Naive thymus-derived CD8-positive, alpha-beta T cell (primary cell): Measurements from ENCODE around the gene KLHL29. TPM values are rescaled to one million over a fixed set of nuclear protein-coding genes. Genes with fewer than 3 reads are reported as not detected.
"Not testable (repeated sequence)": the region's sequence is repeated elsewhere in the genome, so short reads cannot be mapped to it uniquely, and the experiment has no call there.

Experiments
- ATAC-seq, 2 donors: fragments of 150-1000 bp; cut with Tn5 transposase in 1 of 2; sonication (Bioruptor Pico), chemical (Tn5 transposase) in 1 of 2; 1 replicate in 1 of 2; 2 replicates in 1 of 2; pipeline ENCODE4 v1.10.0; 2021; ENCODE audit warnings: mild to moderate bottlenecking in 2 of 2, moderate library complexity in 2 of 2
- POLR2A ChIA-PET: fragments of 350-600 bp; sonication (Branson Sonifier 250); formaldehyde crosslinking; loops from one replicate; lab custom pipeline; 2021; ENCODE audit warnings: antibody characterized with exemption; lab: Charles Lee
- DNase-seq, 10 donors: peaks; one replicate each; pipeline versions ENCODE4 v3.0.0 to v3.0.0-alpha.2; 2020 to 2022
- H3K27ac Mint-ChIP-seq, 10 donors: one replicate each; pipeline ENCODE4 v1.8.0; 2020 to 2022; ENCODE audit warnings: mild to moderate bottlenecking in 10 of 10, mixed read lengths in 10 of 10, moderate library complexity in 4 of 10, inconsistent platforms in 1 of 10
- H3K27me3 Mint-ChIP-seq, 5 donors: one replicate each; pipeline ENCODE4 v1.8.0; 2021 to 2022; ENCODE audit warnings: mixed read lengths in 5 of 5
- H3K36me3 Mint-ChIP-seq, 3 donors: one replicate each; pipeline ENCODE4 v1.8.0; 2020 to 2022; ENCODE audit warnings: mixed read lengths in 3 of 3, mild to moderate bottlenecking in 2 of 3, inconsistent platforms in 1 of 3
- H3K4me1 Mint-ChIP-seq, 4 donors: one replicate each; pipeline ENCODE4 v1.8.0; 2021 to 2022; ENCODE audit warnings: mixed read lengths in 4 of 4
- H3K4me3 Mint-ChIP-seq, 10 donors: one replicate each; pipeline ENCODE4 v1.8.0; 2020 to 2022; ENCODE audit warnings: mild to moderate bottlenecking in 10 of 10, mixed read lengths in 10 of 10, moderate library complexity in 6 of 10, inconsistent platforms in 1 of 10
- H3K9me3 Mint-ChIP-seq, 9 donors: one replicate each; pipeline ENCODE4 v1.8.0; 2020 to 2022; ENCODE audit warnings: mixed read lengths in 9 of 9, mild to moderate bottlenecking in 3 of 9, inconsistent platforms in 1 of 9, moderate library complexity in 1 of 9
- polyA plus RNA-seq, 3 donors: library from polyadenylated mRNA; unstranded; fragments of 300-500 nt; fragmentation: Illumina TruSeq; gene quantifications; one replicate each; pipeline ENCODE4 v1.2.3, GENCODE V29; 2021
- total RNA-seq, 8 experiments: library from RNA in 2 of 8; stranded (reverse) in 2 of 8; gene quantifications; one replicate each; pipeline ENCODE4 v1.2.3 and lab custom pipeline; 2021 to 2026

Gene KLHL29
- total RNA-seq (1 to 10 TPM; 1.3 to 1.7 TPM), polyA plus RNA-seq (under 1 TPM; 0.02 to 0.14 (median 0.10) TPM), total RNA-seq (lab: John Stamatoyannopoulos, UW) (2.4 to 5.4 (median 3.7) reads per million in 6 experiments)

DNA sequence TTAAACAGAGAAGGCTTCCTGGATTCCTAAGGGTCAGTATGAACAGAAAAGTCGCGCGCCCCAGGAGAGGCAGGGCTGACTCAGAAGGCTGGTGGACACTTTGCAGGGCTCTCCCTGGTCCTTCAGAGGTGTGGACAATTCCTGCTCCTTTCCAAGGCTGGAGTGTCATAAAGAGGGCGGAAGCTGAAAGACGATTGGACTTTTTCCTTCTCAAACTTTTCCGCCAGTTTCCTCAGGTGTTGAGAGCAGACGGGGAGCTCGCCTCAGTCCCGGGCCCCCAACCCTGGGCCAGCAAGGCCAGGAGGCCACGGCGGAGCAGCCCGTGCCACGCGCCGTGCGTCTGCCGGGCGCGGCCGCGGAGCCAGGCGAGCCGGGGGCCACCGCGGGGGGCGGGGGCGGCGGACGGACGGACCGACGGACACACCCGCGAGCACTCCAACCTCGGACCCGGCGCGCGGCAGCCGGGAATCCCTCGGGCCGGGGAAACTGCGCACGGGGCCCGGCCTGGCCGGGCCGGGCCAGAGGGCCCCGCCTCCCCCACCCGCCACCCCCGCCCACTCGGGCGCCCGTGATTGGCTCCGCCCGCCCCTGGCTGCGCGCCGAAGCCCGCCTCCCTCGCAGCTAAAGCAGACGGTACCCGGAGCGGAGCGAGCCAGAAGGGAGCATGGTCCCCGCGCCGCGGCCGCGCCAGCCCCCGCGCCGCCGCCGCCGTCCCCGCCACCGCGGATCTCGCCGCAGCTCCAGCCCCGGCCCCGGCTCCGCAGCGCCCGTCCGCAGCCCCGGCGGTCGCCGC is at the start of gene KLHL29:
KLHL29 (plus strand) TSS at position 629 of the 793 bp plus-strand sequence. CDS start 177,018 bp downstream, outside the sequence.
- Mint-ChIP-seq H3K27me3 (peaks cover 29 to 49% (median 40%) of the 10 kb centered on the region in 5 donors), H3K36me3 (peaks cover 0 to 6% (median 0%) of the 10 kb centered on the region in 3 donors), H3K9me3 (no peaks in the 10 kb centered on the region), H3K27ac (peak within 1 kb of the TSS in 7 of 10 donors; percentile 40 to 83 (median 63)), H3K4me3 (peak within 1 kb of the TSS; percentile 72 to 96 (median 87)), H3K4me1 (peaks cover 16 to 36% (median 31%) of the 10 kb centered on the region in 4 donors)
- ATAC-seq, result peak; percentile 73 to 82
- peak; percentile 53 to 83 (median 66) for DNase-seq
- POLR2A ChIA-PET, result interaction anchor here (1.0 kb wide), 1 partner anchor 9 kb away, joined by 3 read pairs; no protein-coding TSS in a partner anchor

DNA sequence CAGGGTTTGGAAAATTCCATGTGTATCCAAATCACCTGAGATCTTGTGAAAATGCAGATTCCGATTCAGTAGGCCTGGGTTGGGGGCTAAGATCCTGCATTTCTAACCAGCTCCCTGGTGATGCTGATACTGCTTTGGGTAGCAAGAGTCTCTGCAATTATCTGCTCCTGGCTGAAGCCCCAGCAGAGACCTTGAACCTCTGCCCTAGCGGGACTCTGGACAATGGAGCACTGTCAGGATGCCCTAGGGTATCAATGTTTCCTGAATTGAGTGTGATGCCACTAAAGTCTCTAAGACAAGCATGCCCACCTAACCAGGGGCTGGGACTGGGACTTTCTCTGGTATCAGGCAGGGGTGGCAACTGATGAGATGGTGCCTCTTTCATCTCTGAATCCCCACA is 49.4 kb upstream of the KLHL29 start:
- no peak overlapping the region for H3K27ac Mint-ChIP-seq
- no peaks in the 10 kb centered on the region for H3K36me3 Mint-ChIP-seq
- peaks cover 0 to 6% (median 0%) of the 10 kb centered on the region in 9 donors for H3K9me3 Mint-ChIP-seq
- no peak overlapping the region for H3K4me3 Mint-ChIP-seq
- DNase-seq (no peak), ATAC-seq (no peak)
- POLR2A ChIA-PET, result no interaction called here
- peaks cover 0 to 3% (median 0%) of the 10 kb centered on the region in 4 donors for H3K4me1 Mint-ChIP-seq
- H3K27me3 Mint-ChIP-seq, result peaks cover 9 to 43% (median 17%) of the 10 kb centered on the region in 5 donors

DNA sequence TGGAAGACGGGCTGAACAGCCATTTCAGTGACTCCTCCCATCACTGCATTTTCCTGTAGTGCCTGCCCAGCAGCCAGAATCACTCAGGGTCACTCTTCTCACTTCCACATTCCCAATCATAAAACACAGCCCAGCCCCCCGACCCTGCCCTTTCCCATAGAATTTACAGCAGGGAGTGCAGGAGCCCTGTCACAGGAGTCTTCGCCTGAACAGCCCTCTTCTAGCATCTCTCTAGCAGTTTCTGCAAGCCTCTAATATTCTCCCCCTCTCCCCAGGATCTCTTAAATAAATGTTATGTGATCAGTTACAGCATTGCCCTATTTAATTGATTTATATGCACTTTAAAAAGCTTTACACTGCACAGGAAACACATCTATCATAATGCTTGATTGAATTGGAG is 42.9 kb upstream of the KLHL29 start:
- H3K27me3 Mint-ChIP-seq, result peaks cover 2 to 48% (median 10%) of the 10 kb centered on the region in 5 donors
- peaks cover 0 to 6% (median 0%) of the 10 kb centered on the region in 9 donors for H3K9me3 Mint-ChIP-seq
- no peak overlapping the region for H3K27ac Mint-ChIP-seq
- DNase-seq (no peak), ATAC-seq (no peak)
- peaks cover 0 to 3% (median 0%) of the 10 kb centered on the region in 4 donors for H3K4me1 Mint-ChIP-seq
- POLR2A ChIA-PET, result no interaction called here
- H3K4me3 Mint-ChIP-seq, result no peak overlapping the region
- H3K36me3 Mint-ChIP-seq, result no peaks in the 10 kb centered on the region

DNA sequence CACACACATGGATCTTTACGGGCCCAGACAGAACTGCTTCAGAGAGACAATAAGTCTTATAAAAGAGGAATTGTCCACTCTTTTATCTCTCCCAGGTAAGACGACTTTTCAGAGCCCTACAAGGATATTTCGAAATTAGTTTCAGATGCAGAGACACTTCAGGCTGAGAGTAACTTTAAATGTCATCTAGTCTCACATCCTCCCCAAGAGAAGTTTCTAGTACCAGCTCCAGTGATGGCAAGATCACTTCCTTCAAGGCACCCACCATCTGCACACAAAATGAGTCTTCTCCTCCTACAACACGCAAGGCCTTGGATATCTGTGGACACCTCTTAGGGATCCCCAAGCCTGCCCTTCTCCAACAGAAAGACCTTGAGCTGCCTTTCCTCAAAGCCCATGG is 39.0 kb upstream of the KLHL29 start:
- ATAC-seq, result no peak
- H3K36me3 Mint-ChIP-seq, result no peaks in the 10 kb centered on the region
- H3K4me3 Mint-ChIP-seq, result no peak overlapping the region
- POLR2A ChIA-PET, result no interaction called here
- H3K27me3 Mint-ChIP-seq, result peaks cover 2 to 39% (median 15%) of the 10 kb centered on the region in 5 donors
- H3K27ac Mint-ChIP-seq, result no peak overlapping the region
- no peak for DNase-seq
- peaks cover 0 to 3% (median 0%) of the 10 kb centered on the region in 4 donors for H3K4me1 Mint-ChIP-seq
- H3K9me3 Mint-ChIP-seq, result no peaks in the 10 kb centered on the region

DNA sequence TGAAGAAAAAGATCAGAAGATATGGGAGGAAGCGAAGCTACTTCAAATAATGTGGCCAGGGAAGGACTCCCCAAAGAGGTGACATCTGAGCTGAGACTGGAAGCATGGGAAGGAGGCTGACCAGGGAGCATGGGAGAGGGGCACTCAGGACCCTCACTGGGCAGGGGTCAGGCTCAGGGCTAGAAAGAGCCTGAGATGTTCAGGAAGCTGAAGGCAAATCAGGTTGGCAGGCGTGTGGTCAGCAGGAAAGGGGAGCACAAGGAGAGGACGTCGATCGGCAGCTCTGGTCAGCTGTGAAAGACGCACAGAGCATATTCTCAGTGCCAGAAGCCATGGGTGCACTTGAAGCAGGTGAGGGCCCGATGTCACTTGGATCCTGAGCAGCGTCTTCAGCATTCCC is 38.2 kb upstream of the KLHL29 start:
- H3K4me1 Mint-ChIP-seq, result peaks cover 0 to 3% (median 0%) of the 10 kb centered on the region in 4 donors
- H3K36me3 Mint-ChIP-seq, result no peaks in the 10 kb centered on the region
- no peak overlapping the region for H3K4me3 Mint-ChIP-seq
- H3K27ac Mint-ChIP-seq, result peak overlapping the region in 1 of 10 donors; percentile 57
- POLR2A ChIA-PET, result no interaction called here
- DNase-seq (no peak), ATAC-seq (no peak)
- peaks cover 2 to 39% (median 15%) of the 10 kb centered on the region in 5 donors for H3K27me3 Mint-ChIP-seq
- H3K9me3 Mint-ChIP-seq, result no peaks in the 10 kb centered on the region

DNA sequence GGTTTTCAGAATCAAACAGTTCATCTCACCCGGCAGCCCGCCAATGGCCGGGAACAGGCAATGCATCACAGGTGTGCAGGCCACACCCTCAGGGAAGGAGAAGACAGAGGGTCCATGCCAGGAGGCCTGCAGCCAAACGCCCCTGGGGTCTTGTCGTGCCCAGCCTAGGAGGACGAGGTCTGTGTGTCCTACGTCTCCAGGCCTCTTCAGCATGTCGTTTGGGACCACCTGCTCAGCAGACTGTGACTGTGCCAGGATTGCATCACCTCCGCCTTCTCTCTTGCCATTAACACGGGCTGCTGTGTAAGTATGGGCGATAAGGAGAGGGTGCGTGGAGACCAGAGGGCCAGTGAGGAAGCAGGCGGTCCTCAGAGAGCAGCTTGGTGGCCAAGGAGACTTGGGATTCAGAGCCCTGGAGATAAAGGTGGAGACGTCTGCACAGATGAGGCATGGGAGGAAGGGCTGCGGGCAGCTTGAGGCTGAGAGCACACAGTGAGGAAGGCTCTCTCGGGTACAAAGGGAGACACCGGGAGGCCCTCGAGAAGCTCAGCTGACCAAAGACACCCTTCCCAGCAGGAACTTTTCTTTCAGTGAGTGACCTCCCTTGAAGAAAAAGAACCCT is 37.4 kb upstream of the KLHL29 start:
- Mint-ChIP-seq H3K27ac (peak overlapping the region in 1 of 10 donors; percentile 8), H3K4me3 (no peak overlapping the region), H3K27me3 (peaks cover 5 to 39% (median 19%) of the 10 kb centered on the region in 5 donors), H3K4me1 (peaks cover 0 to 3% (median under 1%) of the 10 kb centered on the region in 4 donors), H3K36me3 (no peaks in the 10 kb centered on the region), H3K9me3 (no peaks in the 10 kb centered on the region)
- POLR2A ChIA-PET, result no interaction called here
- DNase-seq (no peak), ATAC-seq (no peak)

DNA sequence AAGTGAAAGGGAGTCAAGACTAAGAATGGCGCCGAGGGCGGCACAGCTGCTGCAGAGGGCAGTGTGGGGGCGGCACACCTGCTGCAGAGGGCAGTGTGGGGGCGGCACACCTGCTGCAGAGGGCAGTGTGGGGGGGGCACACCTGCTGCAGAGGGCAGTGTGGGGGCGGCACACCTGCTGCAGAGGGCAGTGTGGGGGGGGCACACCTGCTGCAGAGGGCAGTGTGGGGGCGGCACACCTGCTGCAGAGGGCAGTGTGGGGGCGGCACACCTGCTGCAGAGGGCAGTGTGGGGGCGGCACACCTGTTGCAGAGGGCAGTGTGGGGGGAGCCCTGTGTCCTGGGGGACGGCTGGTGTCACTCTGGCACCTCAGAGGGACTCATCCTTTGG is 36.9 kb upstream of the KLHL29 start:
- H3K27ac Mint-ChIP-seq, H3K4me1 Mint-ChIP-seq, H3K9me3 Mint-ChIP-seq, ATAC-seq, POLR2A ChIA-PET, H3K4me3 Mint-ChIP-seq, DNase-seq, H3K36me3 Mint-ChIP-seq: not testable (repeated sequence)
- H3K27me3 Mint-ChIP-seq, result peaks cover 7 to 44% (median 22%) of the 10 kb centered on the region in 5 donors

DNA sequence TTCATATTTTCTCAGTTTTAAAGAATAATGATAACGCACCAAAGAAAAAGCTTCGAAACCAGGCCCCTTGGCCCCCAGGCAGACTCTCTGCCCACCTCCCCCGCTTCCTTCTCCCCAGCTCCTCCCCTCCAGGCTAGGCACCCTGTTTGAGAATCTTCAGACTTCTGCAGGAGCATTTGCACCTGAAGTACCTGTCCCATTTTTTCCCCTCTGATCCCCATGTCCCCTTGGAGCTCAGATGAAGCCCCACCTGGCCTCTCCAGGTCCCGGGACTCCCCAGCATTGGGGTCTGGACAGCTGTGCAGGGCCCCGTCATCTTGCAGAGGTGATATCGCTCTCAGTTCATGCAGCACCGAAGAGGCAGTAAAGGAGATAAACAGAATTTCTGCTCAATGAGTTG is 35.5 kb upstream of the KLHL29 start:
- DNase-seq (no peak), ATAC-seq (no peak)
- Mint-ChIP-seq H3K9me3 (no peaks in the 10 kb centered on the region), H3K27me3 (peaks cover 15 to 54% (median 33%) of the 10 kb centered on the region in 5 donors), H3K36me3 (no peaks in the 10 kb centered on the region), H3K4me1 (peaks cover 0 to 3% (median under 1%) of the 10 kb centered on the region in 4 donors), H3K27ac (peak overlapping the region in 1 of 10 donors; percentile 55), H3K4me3 (no peak overlapping the region)
- POLR2A ChIA-PET, result no interaction called here

DNA sequence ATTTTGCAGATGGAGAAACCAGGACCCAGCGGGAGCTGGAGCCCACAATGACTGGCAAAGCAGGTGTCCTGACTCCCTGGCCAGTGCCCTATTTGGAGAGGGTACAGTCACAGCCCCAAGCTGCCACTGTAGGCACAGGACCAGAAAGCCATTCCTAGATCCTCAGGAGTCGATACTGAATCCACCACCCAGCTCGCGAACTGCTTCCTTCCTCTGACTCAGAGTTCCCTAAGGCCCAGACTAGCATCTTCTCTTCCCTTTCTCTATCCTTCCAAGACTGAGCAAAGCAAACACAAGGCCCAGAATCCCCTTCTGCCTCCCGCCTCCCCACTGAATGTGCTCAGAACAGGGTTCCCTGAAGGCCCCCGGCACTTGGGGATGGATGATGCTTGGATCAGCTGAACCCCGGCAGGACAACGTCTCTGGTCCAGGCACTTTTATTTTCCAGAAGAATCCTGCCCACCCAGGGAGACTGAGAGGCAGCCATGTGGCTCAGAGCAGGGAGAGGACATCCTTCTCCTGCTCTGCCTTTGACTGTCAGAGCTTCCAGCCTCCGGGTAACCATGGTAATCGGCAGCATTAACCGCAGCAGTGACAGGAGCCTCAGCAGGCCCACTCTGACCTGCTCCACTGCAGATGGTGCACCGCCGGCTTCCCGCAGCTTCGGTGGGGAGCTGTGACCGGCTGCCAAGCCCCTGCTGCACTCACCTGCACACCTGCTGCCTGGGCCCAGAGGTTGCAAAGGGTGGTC is 34.8 kb upstream of the KLHL29 start:
- POLR2A ChIA-PET, result no interaction called here
- ATAC-seq (no peak), DNase-seq (no peak)
- peaks cover 0 to 3% (median under 1%) of the 10 kb centered on the region in 4 donors for H3K4me1 Mint-ChIP-seq
- peaks cover 18 to 54% (median 37%) of the 10 kb centered on the region in 5 donors for H3K27me3 Mint-ChIP-seq
- H3K9me3 Mint-ChIP-seq, result no peaks in the 10 kb centered on the region
- H3K36me3 Mint-ChIP-seq, result no peaks in the 10 kb centered on the region
- H3K27ac Mint-ChIP-seq, result peak overlapping the region in 1 of 10 donors; percentile 55
- H3K4me3 Mint-ChIP-seq, result no peak overlapping the region

DNA sequence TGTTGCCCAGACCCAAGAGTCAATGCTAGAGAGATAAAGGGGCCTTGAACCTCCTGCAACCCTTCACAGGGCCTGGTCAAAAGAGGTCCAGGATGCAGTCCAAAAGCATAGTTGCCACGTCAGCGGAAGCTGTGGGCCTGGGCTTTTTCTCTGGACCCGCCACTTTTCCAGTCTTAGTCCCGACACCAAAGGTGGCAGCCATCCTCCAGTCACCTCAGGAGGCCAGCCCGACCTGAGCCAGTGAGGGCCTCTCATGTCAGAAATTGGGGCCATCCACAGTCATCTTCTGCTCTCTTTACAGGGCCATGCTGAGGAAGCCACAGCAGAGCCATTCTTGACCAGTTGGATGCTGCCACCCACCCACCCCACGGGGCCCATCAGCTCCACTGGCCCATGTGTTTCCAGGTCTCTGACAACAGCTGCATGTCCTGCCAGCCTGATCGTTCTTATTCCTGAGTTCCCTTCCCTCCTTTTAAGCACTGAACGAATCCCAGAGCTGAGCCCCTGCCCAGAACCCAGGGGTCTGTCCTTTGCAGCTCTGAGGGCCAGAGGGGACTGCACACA is 34.1 kb upstream of the KLHL29 start:
- H3K4me3 Mint-ChIP-seq, result no peak overlapping the region
- H3K4me1 Mint-ChIP-seq, result peaks cover 0 to 3% (median under 1%) of the 10 kb centered on the region in 4 donors
- ATAC-seq (no peak), DNase-seq (no peak)
- H3K36me3 Mint-ChIP-seq, result no peaks in the 10 kb centered on the region
- no peak overlapping the region for H3K27ac Mint-ChIP-seq
- POLR2A ChIA-PET, result no interaction called here
- H3K27me3 Mint-ChIP-seq, result peaks cover 18 to 49% (median 35%) of the 10 kb centered on the region in 5 donors
- no peaks in the 10 kb centered on the region for H3K9me3 Mint-ChIP-seq

DNA sequence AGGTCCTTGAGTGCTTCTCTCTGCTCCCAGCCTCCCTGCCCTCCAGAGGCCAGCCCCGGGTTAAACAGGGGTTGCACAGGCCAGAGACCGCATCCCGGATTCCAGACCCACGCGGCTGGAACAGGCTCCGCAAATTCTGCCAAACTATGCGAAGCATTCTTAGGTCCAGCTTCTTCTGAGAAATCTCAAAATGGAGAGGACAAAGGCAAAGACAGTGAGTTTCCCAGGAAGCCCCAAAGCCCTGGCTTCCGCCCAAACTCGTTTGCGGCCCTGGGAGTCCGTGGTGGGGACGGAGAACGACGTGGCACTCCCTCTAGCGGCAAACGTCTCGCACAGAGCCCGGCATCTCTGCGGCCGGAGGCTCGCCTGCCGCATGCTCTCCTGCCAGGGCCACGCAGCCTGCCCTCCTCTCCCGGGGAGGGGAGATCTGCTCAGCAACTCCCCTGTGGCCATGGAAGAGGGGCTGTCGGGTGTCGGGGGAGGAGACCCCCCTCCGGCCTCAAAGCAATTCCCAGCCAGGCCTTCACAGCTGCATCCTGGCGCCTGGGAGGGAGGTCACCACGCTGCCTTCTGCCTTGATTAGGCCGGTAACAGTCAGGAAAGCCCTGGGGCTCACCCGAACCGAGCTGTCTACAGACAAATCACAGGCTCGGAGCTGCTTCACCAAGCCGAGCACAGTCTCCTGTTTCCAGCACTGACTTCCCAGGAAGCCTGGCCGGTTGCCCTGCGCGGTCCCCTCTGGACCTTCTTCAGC is 33.4 kb upstream of the KLHL29 start:
- POLR2A ChIA-PET, result no interaction called here
- no peaks in the 10 kb centered on the region for H3K9me3 Mint-ChIP-seq
- H3K36me3 Mint-ChIP-seq, result no peaks in the 10 kb centered on the region
- peak overlapping the region in 1 of 10 donors; percentile 7 for H3K4me3 Mint-ChIP-seq
- peak in 7 of 10 donors; percentile 14 to 35 (median 20) for DNase-seq
- ATAC-seq, result peak; percentile 63 to 84
- no peak overlapping the region for H3K27ac Mint-ChIP-seq
- peaks cover 0 to 2% (median under 1%) of the 10 kb centered on the region in 4 donors for H3K4me1 Mint-ChIP-seq
- peaks cover 20 to 49% (median 32%) of the 10 kb centered on the region in 5 donors for H3K27me3 Mint-ChIP-seq
